ENCODE results near the gene HTR3D. TPM values are rescaled to one million over a fixed set of nuclear protein-coding genes. Genes with fewer than 3 reads are reported as not detected.

The HTR3D gene
- polyA plus RNA-seq, 1 donor (not counting 4 experiments of a cell fraction or from before 2014, with no cell fraction given) = not detected

GRCh38 chr3:184016169-184016570, 15.4 kb upstream of the HTR3D start:
- peaks cover 0 to 8% of the 10 kb centered on the region in 2 experiments for H3K36me3 ChIP-seq (ENCODE audit: control insufficient read depth in 2 of 2, extremely low read depth in 1 of 2, insufficient read depth in 2 of 2, low read length in 2 of 2)
- DNase-seq (ENCODE audit: low read depth, low spot score) (no peak), FAIRE-seq (no peak)
- TF ChIP-seq EZH2 (IDR thresholded peaks at IDR 0.05; ENCODE audit: low read length) (no peak), CTCF (optimal IDR thresholded peaks at IDR 0.05 in 1 of 3, IDR thresholded peaks at IDR 0.05 in 1 of 3, conservative IDR thresholded peaks at IDR 0.05 in 1 of 3; ENCODE audit: extremely low read depth in 1 of 3, insufficient read depth in 2 of 3, low read length in 3 of 3) (no peak)
- dilution Hi-C loops (cut with MboI; ENCODE audit: extremely low pct_ligation_motif_present, low sequenced_read_pairs) = no loop called here
- H3K9me1 ChIP-seq (ENCODE audit: control insufficient read depth, extremely low read depth, insufficient read depth, low read length) = no peaks in the 10 kb centered on the region
- no peaks in the 10 kb centered on the region for H4K20me1 ChIP-seq (ENCODE audit: control insufficient read depth, extremely low read depth, insufficient read depth, low read length)
- no peaks in the 10 kb centered on the region for H3K27me3 ChIP-seq (ENCODE audit: control insufficient read depth, extremely low read depth, insufficient read depth, low read length)
- H3K4me3 ChIP-seq (ENCODE audit: control insufficient read depth in 2 of 3, extremely low read depth in 1 of 3, insufficient read depth in 2 of 3, low read depth in 1 of 3, low read length in 3 of 3) = peak overlapping the region in 1 of 3 experiments; percentile 12
- H3K27ac ChIP-seq (ENCODE audit: control insufficient read depth, insufficient read depth, low read length) = no peak overlapping the region
- H3K79me2 ChIP-seq (ENCODE audit: control insufficient read depth, insufficient read depth, low read length) = peaks cover 23% of the 10 kb centered on the region
- H3K9ac ChIP-seq (ENCODE audit: control insufficient read depth, extremely low read depth, insufficient read depth, low read length) = no peak overlapping the region
- H3K4me1 ChIP-seq (ENCODE audit: control insufficient read depth, extremely low read depth, insufficient read depth, low read length) = peaks cover 18% of the 10 kb centered on the region
- H2AFZ ChIP-seq (ENCODE audit: control insufficient read depth, low read length) = no peak overlapping the region
- peak overlapping the region; percentile 98 for H3K4me2 ChIP-seq (ENCODE audit: control insufficient read depth, extremely low read depth, insufficient read depth, low read depth, low read length)
- H3K9me3 ChIP-seq (ENCODE audit: control insufficient read depth, low read depth, low read length) = no peaks in the 10 kb centered on the region

- Histone ChIP-seq H3K4me3 (ENCODE audit: control insufficient read depth in 2 of 3, extremely low read depth in 1 of 3, insufficient read depth in 2 of 3, low read depth in 1 of 3, low read length in 3 of 3) (peak overlapping the region; percentile 89 to 98 (median 95)), H2AFZ (ENCODE audit: control insufficient read depth, low read length) (peak overlapping the region; percentile 100), H3K27ac (ENCODE audit: control insufficient read depth, insufficient read depth, low read length) (peak overlapping the region; percentile 60), H3K27me3 (ENCODE audit: control insufficient read depth, extremely low read depth, insufficient read depth, low read length) (no peaks in the 10 kb centered on the region), H3K9ac (ENCODE audit: control insufficient read depth, extremely low read depth, insufficient read depth, low read length) (peak overlapping the region; percentile 75), H3K36me3 (ENCODE audit: control insufficient read depth in 2 of 2, extremely low read depth in 1 of 2, insufficient read depth in 2 of 2, low read length in 2 of 2) (peaks cover 0 to 6% of the 10 kb centered on the region in 2 experiments), H3K9me3 (ENCODE audit: control insufficient read depth, low read depth, low read length) (no peaks in the 10 kb centered on the region), H3K4me2 (ENCODE audit: control insufficient read depth, extremely low read depth, insufficient read depth, low read depth, low read length) (peak overlapping the region; percentile 98), H3K4me1 (ENCODE audit: control insufficient read depth, extremely low read depth, insufficient read depth, low read length) (peaks cover 18% of the 10 kb centered on the region), H3K79me2 (ENCODE audit: control insufficient read depth, insufficient read depth, low read length) (peaks cover 23% of the 10 kb centered on the region), H3K9me1 (ENCODE audit: control insufficient read depth, extremely low read depth, insufficient read depth, low read length) (no peaks in the 10 kb centered on the region), H4K20me1 (ENCODE audit: control insufficient read depth, extremely low read depth, insufficient read depth, low read length) (no peaks in the 10 kb centered on the region)
- TF ChIP-seq CTCF (optimal IDR thresholded peaks at IDR 0.05 in 1 of 3, IDR thresholded peaks at IDR 0.05 in 1 of 3, conservative IDR thresholded peaks at IDR 0.05 in 1 of 3; ENCODE audit: extremely low read depth in 1 of 3, insufficient read depth in 2 of 3, low read length in 3 of 3) (peak; percentile 71 to 91 (median 73)), EZH2 (IDR thresholded peaks at IDR 0.05; ENCODE audit: low read length) (no peak)
- dilution Hi-C loops (cut with MboI; ENCODE audit: extremely low pct_ligation_motif_present, low sequenced_read_pairs) = no loop called here
- DNase-seq (ENCODE audit: low read depth, low spot score) (no peak), FAIRE-seq (peak; percentile 49)
Observed at GRCh38 chr3:184016811-184017671, 14.5 kb upstream of the HTR3D start.

All from keratinocyte (primary cell).